ENCODE data around the gene ITGB1BP2.
"Not testable (repeated sequence)": the region's sequence is repeated elsewhere in the genome, so short reads cannot be mapped to it uniquely, and the experiment has no call there.

The ITGB1BP2 gene

DNA sequence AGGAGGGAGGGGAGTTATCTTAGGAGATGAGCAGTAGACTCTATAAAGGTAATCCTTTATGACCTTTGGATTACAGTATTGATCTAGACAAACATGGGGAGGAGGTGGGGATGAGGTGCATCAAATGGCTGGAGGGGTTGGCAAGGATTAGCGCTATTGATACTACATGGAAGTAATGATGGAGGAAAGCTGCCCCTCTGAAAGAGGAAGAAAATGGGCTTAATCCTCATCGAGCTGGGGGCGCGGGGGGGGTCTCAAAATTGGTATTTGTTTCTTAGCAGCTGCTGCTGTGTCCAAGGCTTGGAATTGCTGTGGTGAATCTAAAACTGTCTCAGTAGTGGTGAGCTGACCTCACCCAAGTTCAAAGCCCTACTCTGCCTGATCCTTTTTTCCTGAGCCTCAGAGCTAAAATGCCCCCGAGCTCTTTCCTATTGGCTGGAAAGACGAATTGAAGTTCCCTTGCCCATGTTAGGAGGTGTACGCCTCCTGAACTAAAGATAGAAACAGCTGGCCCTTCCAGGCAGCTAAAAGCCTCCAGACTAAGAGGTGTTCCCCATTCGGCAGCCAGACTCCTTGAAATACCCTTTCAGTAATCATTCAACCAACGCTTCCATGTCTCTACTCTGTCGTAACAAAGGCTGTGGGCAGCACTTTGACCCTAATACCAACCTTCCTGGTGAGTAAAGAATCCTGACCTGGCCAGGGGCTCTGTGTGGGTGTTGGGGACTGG lies at the start of gene ITGB1BP2:
Gene ITGB1BP2, plus strand, starts transcription at position 556 of the 730 bp plus-strand sequence. Its CDS starts 57 bp downstream, at position 613.
- Histone ChIP-seq H3K9ac (no peak within 1 kb of the TSS), H3K9me3 (no peaks in the 10 kb centered on the region), H4K20me1 (peaks cover 55% of the 10 kb centered on the region), H3K27me3 (peaks cover 63% of the 10 kb centered on the region), H3K4me1 (no peaks in the 10 kb centered on the region), H3K4me3 (no peak within 1 kb of the TSS), H3K27ac (no peak within 1 kb of the TSS), H3K36me3 (peaks cover 86% of the 10 kb centered on the region), H3K4me2 (no peak within 1 kb of the TSS)
- TF ChIP-seq Cebpa-rat (IDR thresholded peaks at IDR 0.05), result no peak

DNA sequence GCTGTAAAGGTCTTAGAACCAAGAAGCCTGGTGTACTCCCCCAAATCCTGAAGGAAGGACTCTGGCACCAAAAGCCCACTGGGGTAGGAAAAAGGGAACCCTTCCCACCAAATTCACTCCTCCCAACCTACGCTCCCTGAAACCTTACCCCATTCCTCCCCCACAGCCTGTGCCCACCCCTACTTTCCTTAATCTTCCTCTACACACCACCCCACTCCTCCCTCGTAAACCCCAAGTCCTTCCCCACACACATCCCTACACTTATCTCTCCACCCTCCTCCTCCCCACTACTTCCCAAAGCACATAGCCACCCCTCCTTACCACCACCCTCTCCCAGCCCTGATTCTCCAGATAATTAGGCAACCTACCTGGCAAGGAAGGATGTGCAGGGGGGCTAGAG lies 49.3 kb upstream of the ITGB1BP2 start:
- H3K27me3 ChIP-seq, result peaks cover 69% of the 10 kb centered on the region
- H3K4me3 ChIP-seq, result peak overlapping the region; percentile 73
- H3K4me1 ChIP-seq, result peaks cover 30% of the 10 kb centered on the region
- no peak for TF ChIP-seq Cebpa-rat (IDR thresholded peaks at IDR 0.05)
- no peaks in the 10 kb centered on the region for H3K9me3 ChIP-seq
- no peak overlapping the region for H3K27ac ChIP-seq
- H3K4me2 ChIP-seq, result peak overlapping the region; percentile 86
- peaks cover 38% of the 10 kb centered on the region for H3K36me3 ChIP-seq
- peaks cover 34% of the 10 kb centered on the region; the same call in 1 of the 2 replicates for H4K20me1 ChIP-seq
- H3K9ac ChIP-seq, result peak overlapping the region; percentile 39; the same call in 1 of the 2 replicates

DNA sequence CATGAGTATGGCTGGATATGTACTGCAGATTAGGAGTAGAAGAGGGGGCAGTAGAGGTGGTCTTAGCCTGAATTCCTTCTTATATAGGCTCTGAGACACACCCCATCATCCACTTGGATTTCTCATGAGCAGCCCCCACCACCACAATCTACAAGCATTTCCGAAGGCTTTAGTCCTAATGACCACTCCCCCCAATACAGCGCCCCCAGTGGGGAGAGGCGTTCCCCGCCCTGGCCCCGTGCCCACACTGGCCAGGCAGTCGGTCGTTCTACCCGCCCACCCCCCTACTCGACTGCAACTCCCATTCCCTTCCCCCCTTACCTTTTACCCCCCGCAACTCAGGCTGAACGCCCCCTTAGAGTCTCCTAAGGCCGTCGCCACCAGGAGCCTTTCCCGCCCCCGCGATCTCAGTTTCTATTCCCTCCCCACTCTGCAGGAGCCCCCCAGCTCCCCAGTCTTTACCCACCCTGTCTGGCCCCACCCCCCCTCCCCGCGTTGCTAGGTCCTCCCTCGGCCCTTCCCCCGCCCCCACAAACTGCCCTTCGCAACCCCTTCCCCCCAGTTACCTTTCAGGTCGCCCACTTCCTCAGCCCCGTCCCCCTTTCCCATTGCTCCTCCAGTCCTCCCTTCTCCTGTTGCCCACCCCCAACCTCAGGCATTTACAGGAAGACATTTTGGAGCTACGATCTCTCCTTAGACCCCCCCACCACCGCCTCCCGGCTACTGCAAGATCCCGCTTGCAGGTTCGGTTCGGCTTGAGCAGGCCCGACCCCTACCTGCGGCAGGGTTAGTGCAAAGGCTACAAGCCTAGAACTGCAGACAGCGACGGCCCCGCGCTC lies 48.1 kb upstream of the ITGB1BP2 start:
- Histone ChIP-seq H3K9me3 (no peaks in the 10 kb centered on the region), H4K20me1 (peaks cover 34% of the 10 kb centered on the region; the same call in 1 of the 2 replicates), H3K4me3 (peak overlapping the region; percentile 73), H3K36me3 (peaks cover 25% of the 10 kb centered on the region), H3K4me1 (peaks cover 30% of the 10 kb centered on the region), H3K27ac (peak overlapping the region; percentile 82), H3K9ac (peak overlapping the region; percentile 82), H3K4me2 (peak overlapping the region; percentile 86), H3K27me3 (peaks cover 57% of the 10 kb centered on the region)
- no peak for TF ChIP-seq Cebpa-rat (IDR thresholded peaks at IDR 0.05)

DNA sequence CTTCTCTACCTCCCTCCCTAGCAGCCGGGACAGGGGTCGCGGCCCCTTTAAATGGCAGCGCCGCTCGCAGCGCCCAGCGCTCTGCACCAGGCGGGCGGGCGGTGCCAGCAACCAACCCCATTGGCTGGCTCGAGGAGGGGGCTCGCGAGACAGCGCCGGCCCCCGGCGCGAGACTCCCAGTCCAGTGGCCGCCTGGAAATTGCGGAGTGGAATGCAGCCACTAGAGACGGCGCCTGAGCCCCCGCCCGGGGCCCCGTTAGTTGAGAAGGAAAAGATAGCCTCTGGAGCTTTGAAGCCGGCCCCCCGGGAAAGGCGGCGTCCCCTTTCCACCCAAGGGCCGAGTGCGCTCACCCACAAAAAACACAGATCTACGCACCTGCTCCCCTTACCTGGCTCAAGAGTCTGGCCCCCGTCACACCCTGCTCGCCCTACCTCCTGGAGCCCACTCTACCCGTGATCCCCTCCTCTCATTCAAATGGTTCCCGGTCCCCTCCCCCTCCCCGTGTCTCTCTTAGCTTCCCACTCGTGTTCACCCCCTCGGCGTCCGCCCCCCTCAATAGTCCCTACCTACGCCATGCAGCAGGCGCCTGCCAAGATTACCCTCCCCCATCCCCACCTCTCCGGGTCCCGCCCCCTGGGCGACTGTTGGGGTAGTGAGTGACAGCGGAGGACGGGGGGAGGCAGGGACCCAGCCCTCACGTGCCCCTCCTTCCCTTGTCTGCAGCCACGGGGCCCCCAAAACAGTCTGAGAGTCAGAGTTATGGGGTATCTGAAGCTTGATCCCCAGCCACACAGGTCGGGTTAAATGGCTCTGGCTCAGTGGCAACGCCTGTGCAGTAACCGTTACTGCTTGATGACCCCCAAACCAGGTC lies 47.2 kb upstream of the ITGB1BP2 start, which contains the start of gene ZMYM3:
Gene ZMYM3, minus strand, starts transcription at position 49 of the 872 bp plus-strand sequence. CDS start 885 bp downstream, outside the sequence.
- Histone ChIP-seq H3K27me3 (peaks cover 50% of the 10 kb centered on the region), H3K27ac (peak within 1 kb of the TSS; percentile 82), H3K4me1 (peaks cover 30% of the 10 kb centered on the region), H3K9me3 (no peaks in the 10 kb centered on the region), H3K4me3 (peak within 1 kb of the TSS; percentile 73), H3K9ac (peak within 1 kb of the TSS; percentile 82), H3K4me2 (peak within 1 kb of the TSS; percentile 86), H3K36me3 (peaks cover 17% of the 10 kb centered on the region), H4K20me1 (peaks cover 33% of the 10 kb centered on the region; the same call in 1 of the 2 replicates)
- TF ChIP-seq Cebpa-rat (IDR thresholded peaks at IDR 0.05), result no peak

DNA sequence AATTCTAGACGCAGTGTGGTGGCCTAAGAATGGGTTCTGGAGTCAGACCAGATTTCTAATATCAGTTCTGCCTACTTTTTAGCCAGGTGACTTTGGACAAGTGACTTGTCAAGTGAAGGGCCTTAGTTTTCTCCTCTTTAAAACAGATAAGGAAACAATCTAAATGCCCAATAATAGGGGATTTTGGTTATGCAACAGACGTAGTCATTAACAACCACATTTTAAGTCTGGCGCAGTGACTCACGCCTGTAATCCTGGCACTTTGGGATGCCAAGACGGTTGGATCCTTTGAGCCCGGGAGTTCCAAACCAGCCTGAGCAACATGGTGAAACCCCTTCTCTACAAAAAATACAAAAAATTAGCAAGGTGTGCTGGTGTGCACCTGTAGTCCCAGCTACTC lies 45.5 kb upstream of the ITGB1BP2 start:
- peaks cover 28% of the 10 kb centered on the region for H3K4me1 ChIP-seq
- H4K20me1 ChIP-seq, result peaks cover 16% of the 10 kb centered on the region; the same call in 1 of the 2 replicates
- H3K27me3 ChIP-seq, result peaks cover 33% of the 10 kb centered on the region
- peak overlapping the region; percentile 81 for H3K4me2 ChIP-seq
- no peaks in the 10 kb centered on the region for H3K36me3 ChIP-seq
- H3K4me3 ChIP-seq, result no peak overlapping the region
- H3K9ac ChIP-seq, result no peak overlapping the region; the same call in 1 of the 2 replicates
- no peak for TF ChIP-seq Cebpa-rat (IDR thresholded peaks at IDR 0.05)
- no peak overlapping the region for H3K27ac ChIP-seq
- H3K9me3 ChIP-seq, result no peaks in the 10 kb centered on the region

DNA sequence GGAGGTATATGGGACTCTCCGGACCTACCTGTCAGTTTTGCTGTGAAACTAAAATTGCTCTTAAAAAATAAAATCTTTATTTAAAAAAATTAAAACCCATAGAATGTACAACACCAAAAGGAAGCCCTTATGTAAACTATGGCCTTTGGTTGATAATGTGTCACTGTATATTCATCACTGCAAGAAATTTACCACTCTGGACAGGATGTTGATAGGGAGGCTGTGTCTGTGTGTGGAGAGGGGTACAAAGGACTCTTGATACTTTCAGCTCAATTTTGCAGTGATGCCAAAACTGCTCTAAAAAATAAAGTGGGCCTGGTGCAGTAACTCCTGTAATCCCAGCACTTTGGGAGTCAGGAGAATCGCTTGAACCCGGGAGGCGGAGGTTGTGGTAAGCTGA lies 44.7 kb upstream of the ITGB1BP2 start:
- no peak overlapping the region for H3K4me2 ChIP-seq
- peaks cover 20% of the 10 kb centered on the region for H3K4me1 ChIP-seq
- peaks cover 9% of the 10 kb centered on the region; the same call in 1 of the 2 replicates for H4K20me1 ChIP-seq
- H3K27me3 ChIP-seq, result peaks cover 27% of the 10 kb centered on the region
- H3K27ac ChIP-seq, result no peak overlapping the region
- no peak for TF ChIP-seq Cebpa-rat (IDR thresholded peaks at IDR 0.05)
- no peak overlapping the region for H3K4me3 ChIP-seq
- no peaks in the 10 kb centered on the region for H3K9me3 ChIP-seq
- no peaks in the 10 kb centered on the region for H3K36me3 ChIP-seq
- H3K9ac ChIP-seq, result no peak overlapping the region

DNA sequence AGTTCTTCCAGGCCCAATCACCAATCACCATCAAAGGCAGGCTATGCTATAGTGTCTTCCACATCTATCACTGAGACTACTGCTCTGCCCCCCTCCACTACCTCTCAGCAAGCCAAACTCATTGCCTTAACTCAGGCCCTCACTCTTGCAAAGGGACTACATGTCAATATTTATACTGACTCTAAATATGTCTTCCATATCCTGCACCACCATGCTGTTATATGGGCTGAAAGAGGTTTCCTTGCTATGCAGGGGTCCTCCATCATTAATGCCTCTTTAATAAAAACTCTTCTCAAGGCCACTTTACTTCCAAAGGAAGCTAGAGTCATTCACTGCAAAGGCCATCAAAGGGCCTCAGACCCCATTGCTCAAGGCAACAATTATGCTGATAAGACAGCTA lies 32.9 kb upstream of the ITGB1BP2 start:
- H3K27ac ChIP-seq, H3K4me3 ChIP-seq, H4K20me1 ChIP-seq, H3K4me2 ChIP-seq, H3K27me3 ChIP-seq, H3K9ac ChIP-seq, H3K36me3 ChIP-seq, H3K4me1 ChIP-seq: not testable (repeated sequence)
- H3K9me3 ChIP-seq, result peaks cover 39% of the 10 kb centered on the region

DNA sequence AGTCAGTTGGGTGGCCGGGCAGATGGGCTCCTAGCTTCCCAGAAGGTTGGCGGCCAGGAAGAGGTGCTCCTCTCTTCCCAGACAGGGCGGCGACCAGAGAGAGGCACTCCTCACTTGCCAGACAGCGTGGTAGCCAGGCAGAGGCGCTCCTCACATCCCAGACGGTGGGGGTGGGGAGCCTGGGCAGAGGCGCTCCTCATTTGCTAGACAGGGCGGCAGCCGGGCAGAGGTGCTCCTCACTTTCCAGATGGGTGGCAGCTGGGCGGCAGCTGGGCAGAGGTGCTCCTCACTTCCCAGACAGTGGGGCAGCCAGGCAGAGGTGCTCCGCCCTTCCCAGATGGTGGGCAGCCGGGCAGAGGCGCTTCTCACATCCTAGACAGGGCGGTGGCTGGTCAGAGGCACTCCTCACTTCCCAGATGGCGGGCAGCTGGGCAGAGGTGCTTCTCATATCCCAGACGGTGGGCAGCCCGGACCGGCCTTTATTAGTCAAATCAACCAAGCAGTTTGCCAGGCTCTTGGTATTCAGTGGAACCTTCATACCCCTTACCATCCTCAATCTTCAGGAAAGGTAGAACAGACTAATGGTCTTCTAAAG lies 31.7 kb upstream of the ITGB1BP2 start:
- Histone ChIP-seq H3K9ac (no peak overlapping the region), H3K4me1 (no peaks in the 10 kb centered on the region), H3K4me3 (no peak overlapping the region), H4K20me1 (no peaks in the 10 kb centered on the region), H3K4me2 (no peak overlapping the region), H3K9me3 (peaks cover 39% of the 10 kb centered on the region), H3K36me3 (no peaks in the 10 kb centered on the region), H3K27me3 (0 out of 2 replicates have a peak, but pooled peaks cover 3% of the 10 kb centered on the region), H3K27ac (no peak overlapping the region)
- no peak for TF ChIP-seq Cebpa-rat (IDR thresholded peaks at IDR 0.05)

DNA sequence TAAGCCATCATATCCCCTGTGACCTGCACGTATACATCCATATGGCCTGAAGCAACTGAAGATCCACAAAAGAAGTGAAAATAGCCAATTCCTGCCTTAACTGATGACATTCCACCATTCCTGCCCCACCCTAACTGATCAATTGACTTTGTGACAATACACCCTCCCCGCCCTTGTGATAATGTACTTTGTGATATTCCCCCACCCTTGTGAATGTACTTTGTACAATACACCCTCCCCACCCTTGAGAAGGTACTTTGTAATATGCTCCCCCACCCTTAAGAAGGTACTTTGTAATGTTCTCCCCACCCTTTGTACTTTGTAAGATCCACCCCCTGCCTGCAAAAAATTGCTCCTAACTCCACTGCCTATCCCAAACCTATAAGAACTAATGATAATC lies 29.2 kb upstream of the ITGB1BP2 start:
- not testable (repeated sequence) for H4K20me1 ChIP-seq, H3K4me2 ChIP-seq, H3K4me3 ChIP-seq, H3K27ac ChIP-seq, H3K4me1 ChIP-seq, H3K36me3 ChIP-seq, H3K27me3 ChIP-seq, H3K9ac ChIP-seq
- peaks cover 40% of the 10 kb centered on the region for H3K9me3 ChIP-seq

DNA sequence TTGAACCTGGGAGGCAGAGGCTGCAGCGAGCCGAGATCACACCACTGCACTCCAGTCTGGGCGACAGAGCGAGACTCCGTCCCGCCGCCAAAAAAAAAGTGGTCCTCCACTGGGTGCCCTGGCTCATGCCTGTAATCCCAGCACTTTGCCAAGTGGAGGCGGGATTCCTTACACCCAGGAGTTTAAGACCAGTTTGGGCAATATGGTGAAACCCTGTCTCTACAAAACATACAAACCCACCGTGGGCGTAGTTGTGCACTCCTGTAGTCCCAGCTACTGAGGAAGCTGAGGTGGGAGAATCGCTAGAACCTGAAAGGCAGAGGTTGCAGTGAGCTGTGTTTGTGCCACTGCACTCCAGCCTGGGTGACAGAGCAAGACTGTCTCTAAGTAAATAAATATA lies 20.2 kb upstream of the ITGB1BP2 start:
- H3K4me3 ChIP-seq, H3K4me2 ChIP-seq, H3K36me3 ChIP-seq, H3K4me1 ChIP-seq, H3K27me3 ChIP-seq, H3K9ac ChIP-seq, H3K27ac ChIP-seq: not testable (repeated sequence)
- peaks cover 26% of the 10 kb centered on the region for H4K20me1 ChIP-seq
- H3K9me3 ChIP-seq, result peaks cover 15% of the 10 kb centered on the region; the same call in 1 of the 2 replicates

Measured in BLaER1 (cell line).